GM21447 (cell line): Measurements from ENCODE around the gene GPN2.
"Not testable (repeated sequence)": the region's sequence is repeated elsewhere in the genome, so short reads cannot be mapped to it uniquely, and the experiment has no call there.

ENCODE experiments used
- ATAC-seq: cut with Tn5 transposase; IDR thresholded peaks from one replicate; pipeline ENCODE4 v1.9.1; 2021; ENCODE audit not compliant: unreplicated experiment

GPN2 gene

DNA sequence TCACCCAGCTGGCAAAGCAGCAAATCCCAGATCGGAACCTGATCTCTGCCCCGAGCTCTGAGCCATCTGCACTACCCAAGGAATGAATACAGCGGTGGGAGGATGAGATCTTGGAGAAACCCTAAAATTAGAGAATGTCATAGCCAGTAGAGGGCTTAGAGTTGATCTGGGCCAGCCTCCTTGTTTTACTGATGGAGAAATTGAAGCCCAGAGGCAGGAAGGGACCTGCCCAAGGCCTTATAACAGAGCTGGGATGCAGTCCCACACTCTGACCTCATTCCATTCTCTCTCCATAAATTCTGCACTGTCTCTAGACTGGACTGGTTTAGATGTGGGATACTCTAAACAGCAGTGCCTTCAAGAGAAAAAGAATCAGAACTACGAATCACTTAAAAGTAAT is 31.9 kb downstream of the GPN2 start:
- ATAC-seq: no peak

DNA sequence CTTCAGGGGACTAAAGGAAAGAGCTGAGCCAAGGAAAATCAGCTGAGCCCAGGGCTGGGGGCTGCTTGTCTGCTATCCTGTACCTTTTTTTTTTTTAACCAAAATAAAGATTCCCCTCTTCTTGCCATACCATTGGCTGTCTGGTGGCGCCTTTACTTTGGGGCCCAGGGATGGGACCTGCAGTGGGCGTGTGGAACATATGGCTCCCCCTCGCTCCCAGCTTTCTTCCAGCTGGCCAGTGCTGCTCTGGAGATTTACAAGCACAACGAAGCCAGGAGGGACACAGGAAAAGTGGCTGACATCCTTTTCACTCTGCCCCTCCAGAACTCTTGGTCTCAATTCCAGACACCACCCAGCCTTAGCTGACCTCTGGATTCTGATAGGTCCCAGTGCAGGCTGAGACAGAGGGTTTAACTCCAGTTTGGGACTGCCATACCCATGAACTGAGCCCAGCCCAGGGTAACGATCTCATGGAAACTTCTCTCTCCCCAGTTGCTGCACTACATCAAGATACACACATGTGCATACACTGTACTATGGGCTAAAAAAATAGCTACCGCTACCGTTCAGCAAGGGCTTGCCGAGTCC is 32.5 kb downstream of the GPN2 start:
- ATAC-seq: no peak

DNA sequence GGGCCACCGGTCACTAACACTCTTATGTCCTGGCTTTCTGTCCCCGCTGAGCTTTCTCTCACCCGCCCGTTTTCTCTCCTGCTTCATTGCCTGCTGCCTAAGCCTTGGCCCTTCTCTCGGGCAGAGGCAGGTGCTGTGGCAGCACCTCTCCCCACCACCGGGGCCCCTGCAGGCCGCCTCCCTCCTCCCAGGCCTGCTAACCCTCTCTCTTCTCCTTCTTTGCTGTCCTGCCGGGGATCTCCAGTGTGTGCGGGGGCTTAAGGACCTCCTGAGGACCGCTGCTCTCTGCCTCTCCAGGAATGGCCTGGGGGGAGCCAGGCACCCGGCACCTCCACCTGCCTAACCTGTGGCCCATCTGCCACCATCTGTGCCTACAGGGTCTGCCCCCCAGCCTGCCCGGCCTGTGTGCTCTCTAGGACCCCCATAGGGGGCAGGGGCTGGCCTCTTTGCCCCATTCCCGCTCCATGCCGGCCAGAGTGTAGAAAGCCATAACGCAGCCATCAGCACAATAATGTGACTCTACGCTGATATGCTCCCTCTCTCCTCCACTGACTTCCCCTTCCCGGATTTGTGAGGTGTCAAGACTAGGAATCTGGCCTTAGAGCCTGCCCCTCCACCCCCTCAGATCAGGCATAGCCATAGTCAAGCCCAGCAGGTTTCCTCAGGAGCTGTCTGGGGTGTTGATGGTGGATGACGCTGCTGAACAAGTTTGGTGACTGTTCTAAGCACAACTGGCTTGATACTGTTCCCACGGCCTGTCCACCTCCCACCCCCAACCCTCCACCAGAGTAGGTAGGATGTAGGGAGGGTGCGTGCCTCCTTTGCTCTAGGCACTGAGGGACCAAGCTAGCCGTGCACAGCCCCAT is 33.2 kb downstream of the GPN2 start:
- no peak for ATAC-seq

DNA sequence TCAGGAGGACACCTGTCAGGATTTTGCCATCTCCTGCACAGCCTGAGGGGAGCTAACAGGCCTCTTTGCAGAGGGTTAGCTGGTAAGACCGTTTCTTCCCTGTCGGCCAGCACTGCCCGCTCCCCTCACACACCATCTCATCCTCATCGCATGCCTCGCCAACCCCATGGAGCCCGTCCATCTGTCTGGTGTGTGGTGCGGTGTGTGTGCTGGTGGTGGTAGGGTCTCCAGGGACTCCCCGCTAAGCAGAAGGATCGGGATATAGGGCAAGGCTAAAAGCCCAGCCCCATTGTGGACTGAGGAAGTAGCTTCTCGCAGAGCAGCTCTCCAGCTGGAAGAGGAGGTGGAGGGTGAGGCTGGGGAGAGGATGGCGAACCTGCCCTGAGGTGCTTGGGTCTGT is 33.9 kb downstream of the GPN2 start:
- no peak for ATAC-seq

DNA sequence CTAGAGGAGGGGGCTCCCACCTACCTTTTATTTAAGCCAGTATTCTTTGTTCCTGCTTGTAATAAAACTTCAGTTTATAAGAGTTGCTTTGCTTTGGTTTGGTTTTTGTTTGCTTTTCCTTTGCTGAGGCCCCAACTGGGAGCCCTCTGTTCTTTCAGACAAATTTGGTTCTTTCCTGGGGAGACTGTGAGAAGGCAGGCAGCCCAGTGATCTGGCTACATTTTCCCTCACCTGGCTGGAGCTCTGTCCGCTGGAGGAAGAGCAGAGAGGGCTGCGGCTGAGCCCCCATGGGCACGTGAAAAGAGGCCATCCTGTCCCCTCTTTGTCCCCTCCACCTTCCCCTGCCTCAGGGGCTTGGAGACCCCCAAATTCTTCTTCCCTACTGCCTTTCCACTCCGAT is 34.4 kb downstream of the GPN2 start:
- ATAC-seq: no peak

DNA sequence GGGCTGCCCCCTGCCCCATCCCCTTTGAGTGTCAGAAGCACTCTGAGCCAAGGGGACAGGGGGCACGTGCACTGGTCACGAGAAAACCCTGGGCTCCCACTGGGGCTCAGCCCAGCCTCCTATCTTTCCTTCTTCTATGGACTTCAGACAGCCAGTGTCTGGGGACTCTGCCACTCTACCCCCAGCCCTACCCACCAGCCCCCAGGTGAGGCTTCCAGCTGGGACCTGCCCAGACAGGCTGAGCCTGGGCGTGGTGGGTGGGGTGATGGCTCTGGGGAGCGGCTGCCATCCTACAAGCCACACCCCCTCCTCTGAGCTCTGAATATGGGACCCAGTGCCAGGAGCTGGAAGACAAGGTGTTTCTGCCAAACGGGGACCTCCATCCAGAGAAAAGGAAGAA is 35.2 kb downstream of the GPN2 start:
- no peak for ATAC-seq

DNA sequence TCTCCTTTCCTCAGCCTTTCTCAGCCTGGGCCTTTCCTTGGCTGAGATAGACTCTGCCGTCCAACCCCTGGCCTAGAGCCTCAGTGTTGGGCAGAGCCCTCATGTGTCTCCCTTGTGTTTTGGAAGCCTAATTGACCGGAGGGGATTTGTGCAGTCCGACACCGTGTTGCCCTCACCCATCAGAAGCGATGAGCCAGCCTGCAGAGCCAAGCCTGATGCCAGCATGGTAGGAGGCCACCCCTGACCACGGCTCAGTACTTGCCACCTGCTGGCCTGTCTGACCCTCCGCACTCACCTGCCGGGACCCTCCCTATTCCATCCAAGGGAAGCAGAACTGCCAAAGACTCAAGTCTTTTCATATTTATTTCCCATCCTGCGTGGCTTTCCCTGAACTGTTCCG is 36.5 kb downstream of the GPN2 start:
- ATAC-seq: no peak

DNA sequence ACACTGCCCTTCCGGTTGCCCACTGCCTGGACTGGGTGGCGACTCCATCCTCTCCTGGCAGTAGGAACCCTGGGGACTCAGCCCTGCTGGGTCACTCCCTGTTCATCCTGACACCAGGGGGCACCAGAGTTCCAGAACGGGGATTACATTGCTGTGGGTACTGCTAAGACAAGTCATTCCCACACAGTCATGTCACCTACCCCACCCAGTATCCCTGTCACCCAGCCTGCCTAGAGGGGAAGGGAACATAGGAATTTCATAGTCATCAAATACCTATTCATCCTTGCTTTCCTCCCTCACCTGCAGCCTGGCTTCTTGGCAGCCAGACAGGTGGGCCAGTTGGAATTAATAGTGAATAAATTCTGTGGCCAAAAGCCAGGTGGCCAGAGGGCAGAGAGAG is 36.9 kb downstream of the GPN2 start:
- no peak for ATAC-seq

DNA sequence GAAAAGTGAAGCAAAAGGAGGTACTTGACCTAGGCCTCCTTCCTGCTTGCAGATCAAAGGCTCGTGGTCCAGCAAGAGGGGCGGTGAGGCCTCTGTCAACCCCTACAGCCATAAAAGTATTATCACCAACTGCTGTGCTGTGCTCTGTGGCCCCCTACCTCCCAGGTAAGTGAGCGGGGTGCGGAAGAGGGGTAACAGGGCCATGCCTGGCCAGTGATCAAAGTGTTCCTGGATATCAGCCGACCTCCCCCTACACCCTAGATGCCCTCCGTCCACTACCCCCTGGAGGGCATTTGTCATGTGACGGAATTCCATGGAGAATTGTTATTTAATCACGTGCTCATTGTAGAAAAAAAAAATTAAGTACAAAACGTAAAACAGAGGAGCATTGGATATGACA is 37.4 kb downstream of the GPN2 start:
- ATAC-seq: no peak

DNA sequence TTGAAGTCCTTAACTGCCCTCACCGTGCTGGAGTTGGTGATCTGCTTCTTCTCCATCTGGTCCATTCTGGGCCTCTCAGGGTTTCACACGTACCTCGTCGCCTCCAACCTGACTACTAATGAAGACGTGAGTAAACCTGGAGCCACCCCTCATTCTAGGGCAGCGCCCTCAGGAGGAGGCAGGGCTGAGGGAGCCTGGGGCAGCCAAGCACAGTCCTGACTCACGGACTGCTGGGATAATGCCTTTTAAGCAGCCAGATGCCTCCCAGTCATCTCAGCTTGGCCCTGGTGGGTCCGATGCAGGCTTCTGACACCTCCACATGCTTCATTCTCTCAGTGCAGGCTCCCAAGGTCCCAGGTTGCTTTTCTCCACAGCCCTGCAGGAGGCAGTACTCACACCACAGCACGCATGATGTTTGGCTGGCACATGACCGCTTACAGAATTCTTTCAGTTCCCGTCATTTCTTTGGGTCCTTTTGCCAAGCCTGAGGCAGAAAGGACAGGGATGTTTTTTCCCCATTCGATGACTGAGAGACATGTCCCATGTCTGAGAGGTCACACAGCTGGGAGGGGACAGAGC is 38.9 kb downstream of the GPN2 start:
- no peak for ATAC-seq

DNA sequence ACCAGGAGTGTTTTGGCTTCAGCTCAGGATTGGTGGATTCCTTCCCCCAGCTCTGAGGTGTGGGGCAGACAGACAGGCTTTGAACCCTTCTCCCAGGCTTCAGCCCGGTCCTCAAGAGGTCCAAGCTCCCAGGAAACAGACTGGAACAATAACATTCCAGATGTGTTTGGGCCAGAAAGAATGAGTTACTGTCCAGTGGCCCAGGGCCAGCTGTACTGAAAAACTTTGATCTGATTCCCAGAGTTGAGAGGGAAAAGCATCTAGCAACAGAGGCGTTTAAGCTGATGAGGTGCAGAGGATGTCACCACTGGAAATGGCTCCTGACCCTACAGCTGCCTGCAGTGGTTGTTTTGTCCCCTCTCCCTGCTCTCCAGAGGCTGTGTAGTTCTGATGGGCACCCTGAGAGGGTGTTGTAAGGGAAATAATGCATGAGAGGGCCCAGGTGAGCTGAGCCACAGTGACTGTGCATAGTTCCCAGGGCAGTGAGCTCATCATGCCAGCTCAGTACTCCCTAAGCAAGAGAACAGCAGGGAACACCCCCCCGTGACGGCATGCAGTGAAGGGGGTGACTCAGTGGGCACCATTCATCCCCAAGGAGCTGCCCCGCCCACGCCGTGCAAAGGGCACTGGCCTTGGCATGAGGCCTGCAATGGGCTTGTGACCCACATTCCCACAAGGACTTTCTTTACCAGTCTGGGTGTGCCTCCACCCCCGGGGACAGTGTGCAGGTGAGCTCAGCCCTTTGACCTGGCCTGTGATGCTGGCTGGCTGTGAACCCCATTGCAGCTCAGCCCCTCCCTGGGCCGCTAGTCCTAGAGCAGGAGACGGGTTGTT is 40.9 kb downstream of the GPN2 start:
- ATAC-seq: no peak

DNA sequence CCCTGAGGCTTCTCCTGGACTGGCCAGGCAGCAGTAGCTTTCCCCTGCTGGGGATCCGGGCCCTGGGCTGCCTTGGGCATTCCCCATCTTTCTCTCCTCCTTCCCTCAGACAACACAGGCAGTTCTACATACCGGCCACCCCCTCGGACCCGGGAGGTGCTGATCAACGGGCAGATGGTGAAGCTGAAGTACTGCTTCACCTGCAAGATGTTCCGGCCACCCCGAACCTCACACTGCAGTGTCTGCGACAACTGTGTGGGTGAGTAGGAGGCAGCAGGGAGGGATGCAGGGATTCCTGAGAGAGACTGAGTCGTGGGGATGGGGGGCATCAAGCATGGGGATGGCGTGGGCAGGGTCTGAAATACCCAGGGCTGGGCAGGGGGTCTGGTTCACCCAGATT is 41.6 kb downstream of the GPN2 start:
- ATAC-seq: no peak

DNA sequence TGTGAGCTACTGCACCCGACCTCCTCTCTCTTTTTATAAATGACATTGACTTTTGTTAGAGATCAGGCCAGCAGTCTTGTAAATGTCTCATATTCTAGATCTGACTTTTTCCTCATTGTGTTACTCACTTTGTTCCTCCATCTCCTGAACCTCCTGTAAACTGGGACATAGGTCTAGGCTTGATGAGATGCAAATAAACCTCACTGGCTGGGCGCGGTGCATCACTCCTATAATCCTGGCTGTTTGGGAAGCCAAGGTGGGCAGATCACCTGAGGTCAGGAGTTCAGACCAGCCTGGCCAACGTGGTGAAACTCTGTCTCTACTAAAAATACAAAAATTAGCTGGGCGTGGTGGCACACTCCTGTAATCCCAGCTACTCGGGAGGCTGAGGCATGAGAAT is 42.3 kb downstream of the GPN2 start:
- not testable (repeated sequence) for ATAC-seq

DNA sequence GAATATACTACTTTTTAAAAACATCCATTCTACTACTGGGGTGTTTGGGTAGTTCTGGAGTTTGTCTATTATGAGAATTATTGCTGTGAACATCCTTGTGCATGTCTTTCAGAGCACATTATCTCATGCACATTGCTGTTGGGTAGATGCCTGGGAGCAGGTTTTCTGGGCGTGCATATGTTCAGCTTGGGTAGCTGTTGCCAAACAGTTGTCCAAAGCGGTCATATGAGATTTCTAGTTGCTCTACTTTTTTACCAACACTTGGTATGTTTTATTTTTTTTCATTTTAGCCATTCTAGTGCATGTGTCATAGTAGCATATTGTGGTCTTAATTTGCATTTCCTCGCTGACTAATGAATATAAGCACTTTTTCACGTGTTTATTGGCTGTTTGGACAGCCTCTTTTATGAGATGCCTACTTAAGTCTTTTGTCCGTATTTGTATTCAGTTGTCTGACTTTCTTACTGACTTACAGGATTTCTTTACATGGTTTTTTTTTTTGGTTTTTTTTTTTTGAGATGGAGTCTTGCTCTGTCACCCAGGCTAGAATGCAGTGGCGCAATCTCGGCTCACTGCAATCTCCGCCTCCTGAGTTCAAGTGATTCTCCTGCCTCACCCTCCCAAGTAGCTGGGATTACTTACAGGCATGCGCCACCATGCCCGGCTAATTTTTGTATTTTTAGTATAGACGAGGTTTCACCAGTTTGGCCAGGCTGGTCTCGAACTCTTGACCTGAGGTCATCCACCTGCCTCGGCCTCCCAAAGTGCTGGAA is 45.5 kb downstream of the GPN2 start:
- ATAC-seq: no peak

DNA sequence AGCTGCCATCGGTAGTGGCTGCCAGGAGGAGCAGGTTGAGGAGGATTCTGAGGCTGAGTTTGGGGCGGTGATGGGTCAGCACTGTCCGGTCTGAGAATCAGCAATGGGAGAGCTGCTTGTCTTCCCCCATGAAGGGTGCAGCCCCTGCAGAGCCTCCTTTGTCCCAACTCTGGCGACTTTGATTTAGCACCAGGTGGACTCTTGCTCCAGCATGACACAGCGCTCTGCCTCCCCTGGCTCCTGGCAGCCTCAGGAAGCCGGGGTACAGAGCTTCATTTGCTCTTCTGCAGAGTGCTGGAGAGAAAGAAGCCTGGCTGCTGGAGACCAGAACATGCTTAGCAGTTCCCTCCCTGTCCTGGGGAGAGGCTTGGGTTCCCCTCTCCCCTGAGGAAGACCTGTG is 50.3 kb downstream of the GPN2 start:
- ATAC-seq: no peak

DNA sequence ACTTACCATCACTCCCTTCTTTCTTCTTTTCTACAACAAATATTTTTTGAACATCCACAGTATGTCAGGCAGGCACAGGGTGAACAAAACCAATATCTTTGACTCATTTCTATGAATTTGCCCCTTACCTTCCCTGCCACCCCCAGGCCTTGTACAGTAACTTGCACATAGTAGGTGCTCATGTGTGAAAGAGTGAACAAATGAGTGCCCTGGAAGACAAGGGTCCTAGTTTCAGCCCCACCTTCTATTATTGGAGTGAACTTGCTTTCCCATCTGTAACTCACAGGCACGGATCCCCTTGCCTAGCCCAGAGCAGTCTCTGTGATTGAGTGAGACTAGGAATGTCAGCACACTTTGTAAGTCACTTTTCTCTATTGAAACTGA is 50.8 kb downstream of the GPN2 start:
- peak; percentile 7 for ATAC-seq

DNA sequence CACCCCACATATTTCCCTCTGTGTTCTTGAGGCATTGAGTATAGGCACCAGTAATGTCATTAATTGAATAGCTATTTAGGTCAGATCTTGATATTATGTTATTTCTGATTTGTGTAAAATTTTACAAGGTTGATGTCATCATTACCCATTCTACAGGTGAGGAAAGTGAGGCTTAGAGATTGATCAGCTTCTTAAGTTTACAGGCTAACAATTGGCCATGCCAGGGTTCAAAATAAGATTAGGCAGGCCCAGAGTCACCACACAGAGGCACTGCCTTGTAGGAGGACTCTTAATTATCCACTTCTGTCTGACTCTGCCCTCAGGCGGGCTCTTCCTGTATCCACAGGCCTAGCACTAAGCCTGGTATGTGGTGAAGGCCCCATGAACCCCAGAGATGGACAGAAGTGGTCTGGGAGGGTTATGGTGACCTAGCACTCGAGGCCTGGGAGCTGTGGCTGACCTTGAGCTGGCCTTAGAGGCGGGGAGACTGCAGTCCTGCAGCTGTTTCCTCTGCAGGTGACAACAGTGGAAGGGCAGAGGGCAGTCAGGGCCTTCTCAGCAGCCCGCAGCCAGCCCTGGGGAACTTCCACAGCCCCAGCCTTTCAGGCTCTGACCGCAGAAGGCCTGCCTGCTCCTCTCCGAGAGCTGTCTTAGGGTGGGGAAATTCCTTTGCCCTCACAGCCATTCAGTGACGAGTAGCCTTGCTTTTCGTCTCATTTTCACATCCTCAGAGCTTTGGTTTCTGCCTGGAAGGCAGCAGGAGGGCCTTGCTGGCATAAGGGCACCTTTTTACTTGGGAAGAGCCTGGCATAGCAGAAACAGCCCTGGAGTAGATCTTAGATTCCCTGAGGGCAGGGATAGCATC is 51.4 kb downstream of the GPN2 start:
- peak; percentile 95 for ATAC-seq

DNA sequence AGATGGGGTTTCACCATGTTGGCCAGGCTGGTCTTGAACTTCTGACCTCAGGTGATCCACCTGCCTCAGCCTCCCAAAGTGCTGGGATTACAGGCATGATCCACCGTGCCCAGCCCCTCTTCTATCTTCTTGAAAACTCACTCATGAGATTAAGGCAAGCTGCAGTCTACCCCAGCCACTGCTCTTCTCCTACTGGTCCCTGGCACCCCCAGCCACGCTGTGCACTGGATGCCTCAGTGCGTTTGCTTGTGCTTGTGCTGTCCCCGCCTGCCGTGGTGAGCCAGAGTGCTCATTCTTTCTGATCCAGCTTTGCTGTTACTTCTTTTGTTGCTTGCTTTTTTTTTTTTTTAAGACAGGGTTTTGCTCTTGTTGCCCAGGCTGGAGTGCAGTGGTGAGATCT is 52.4 kb downstream of the GPN2 start:
- not testable (repeated sequence) for ATAC-seq

DNA sequence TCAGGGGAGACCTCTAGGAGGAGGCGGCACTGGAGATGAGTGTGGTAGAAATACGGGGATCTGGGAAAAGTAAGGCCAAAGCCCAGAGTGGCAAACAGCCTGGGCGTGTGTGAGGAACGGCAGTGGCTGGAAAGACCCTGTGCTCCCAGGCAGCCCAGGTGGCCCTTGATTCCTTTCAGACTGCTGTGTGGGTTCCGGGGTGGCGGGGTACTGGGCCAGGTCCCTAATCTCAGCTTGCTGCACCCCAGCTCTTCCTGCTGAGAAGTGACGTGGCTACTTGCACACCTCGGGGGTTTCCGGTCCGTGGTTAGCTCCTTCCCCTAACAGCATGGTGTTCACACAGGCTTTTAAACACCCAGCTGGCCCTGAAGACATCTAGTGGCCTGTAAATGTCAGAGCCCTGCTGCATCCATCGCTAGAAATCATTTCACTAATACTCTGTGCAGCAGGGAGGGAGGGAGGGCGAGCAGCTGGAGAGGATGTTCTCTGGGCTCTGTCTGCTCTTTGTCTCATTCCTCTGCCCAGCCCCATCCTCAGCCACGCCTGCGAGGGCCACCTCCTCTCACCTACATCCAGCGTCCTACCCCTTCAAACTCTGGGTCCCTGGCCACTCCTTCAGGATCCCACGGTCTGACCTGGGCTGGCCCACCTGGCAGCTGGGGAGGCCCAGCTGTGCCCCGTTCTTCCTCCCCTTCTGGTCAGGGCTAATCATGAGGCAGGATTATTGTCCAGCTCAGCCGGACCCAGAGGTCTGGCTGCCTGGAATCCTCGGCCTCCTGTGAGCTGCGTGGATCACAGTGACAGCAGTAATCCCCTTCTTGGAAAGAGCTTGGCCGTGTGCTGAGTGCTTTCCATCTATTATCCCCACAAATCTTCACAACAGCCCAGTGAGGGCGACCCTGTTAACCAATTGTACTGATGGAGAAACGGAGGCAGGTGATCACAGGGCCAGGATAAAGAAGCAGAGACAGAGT is 56.4 kb downstream of the GPN2 start:
- ATAC-seq: peak; percentile 88
